COLO829 (cell line): ENCODE results near the gene FBXW10B.
"Not testable (repeated sequence)": the region's sequence is repeated elsewhere in the genome, so short reads cannot be mapped to it uniquely, and the experiment has no call there.

ENCODE experiments used
- DNase-seq: peaks from one replicate; pipeline ENCODE4 v3.0.0; 2012; ENCODE audit warnings: low spot score

FBXW10B gene

DNA sequence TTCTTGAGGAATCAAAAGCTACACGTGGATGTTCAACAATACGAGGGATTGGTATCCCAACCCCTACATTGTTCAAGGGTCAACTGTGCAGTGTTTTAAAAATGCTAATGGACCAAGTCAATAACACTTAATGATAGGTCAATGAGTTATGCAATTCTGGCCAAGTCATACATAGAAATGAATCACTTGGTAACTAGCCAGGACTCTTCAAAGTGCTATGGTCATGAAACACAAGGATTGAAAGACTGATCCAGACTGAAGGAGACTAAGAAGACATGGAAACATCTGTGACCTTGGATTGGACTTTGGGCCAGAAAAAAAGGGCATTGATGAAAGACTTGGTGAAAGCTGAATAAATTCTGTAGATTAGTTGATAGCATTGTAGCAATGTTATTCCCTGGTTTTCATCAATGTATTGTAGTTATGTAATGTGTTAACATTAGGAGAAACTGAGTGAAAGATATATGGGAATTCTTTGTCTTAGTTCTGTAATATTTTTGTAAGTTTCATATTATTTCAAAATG lies 11.5 kb upstream of the FBXW10B start:
- not testable (repeated sequence) for DNase-seq

GRCh38 chr17:15629991-15630390 lies 10.5 kb upstream of the FBXW10B start:
- not testable (repeated sequence) for DNase-seq

DNA sequence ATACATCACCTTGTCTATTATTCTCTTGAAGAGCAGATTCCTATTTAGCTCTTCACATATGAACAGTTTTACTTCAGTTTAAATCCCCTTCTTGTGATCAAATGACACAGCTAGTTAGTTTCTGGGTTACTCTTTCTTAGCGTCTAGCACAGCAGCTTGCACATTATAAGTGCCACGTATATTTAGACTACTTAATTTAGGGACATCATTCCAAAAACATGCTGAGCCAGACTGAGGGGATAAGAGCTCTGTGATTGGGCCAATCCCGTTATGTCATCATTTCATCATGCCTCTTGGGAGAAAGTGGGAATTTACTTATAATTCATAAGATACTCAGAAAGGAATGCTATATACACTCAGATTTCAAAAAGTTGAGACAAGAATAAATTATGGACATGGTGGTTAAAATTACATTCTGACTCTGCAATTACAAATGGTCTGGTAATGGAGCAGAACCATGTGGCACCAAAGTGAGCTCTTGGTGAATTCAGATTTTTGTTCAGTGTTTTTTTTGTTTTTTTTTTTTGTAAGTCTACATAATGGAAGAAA lies 4.2 kb upstream of the FBXW10B start:
- not testable (repeated sequence) for DNase-seq

DNA sequence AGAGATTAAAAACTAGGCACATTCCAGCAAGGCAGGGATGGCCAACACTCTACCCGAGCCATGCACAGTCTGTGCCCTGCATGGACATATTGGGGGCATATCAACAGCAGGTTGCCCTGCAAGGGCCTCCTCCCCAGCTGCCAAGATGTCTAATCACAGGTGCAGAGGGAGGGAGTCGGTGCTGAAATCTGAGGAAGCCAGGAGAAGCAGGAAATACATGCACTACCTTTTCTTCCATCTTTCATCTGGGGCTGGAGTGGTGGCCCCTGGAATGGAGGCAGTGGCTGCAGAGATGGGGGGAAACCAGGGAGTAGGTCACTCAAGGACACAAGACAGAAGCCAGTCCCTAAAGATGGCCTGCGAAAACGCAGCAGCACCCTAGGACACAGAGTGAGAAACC lies 3.8 kb upstream of the FBXW10B start:
- DNase-seq = not testable (repeated sequence)

- DNase-seq = not testable (repeated sequence)
Measured at GRCh38 chr17:15622124-15622523, 2.6 kb upstream of the FBXW10B start.

- DNase-seq = not testable (repeated sequence)
Measured at GRCh38 chr17:15616828-15617227, 2.7 kb downstream of the FBXW10B start.

DNA sequence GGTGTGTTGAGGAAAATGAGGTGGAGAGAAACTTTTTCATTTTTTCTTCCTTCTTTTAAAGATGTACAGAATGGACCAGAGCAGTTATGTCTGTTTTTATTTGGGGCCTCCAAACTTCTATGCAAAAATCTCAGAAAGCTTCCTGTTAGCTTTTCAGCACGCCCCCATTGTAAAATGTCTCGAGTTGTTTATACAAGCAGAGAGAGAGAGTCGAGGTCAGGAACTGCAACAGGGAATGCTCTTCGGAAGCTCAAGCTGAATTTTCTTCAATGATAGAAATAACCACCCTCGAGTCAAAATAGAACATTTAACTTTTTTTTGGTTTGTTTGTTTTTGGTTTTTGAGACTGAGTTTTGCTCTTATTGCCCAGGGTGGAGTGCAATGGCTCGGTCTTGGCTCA lies 3.7 kb downstream of the FBXW10B start:
- DNase-seq = not testable (repeated sequence)

- DNase-seq = not testable (repeated sequence)
Measured at GRCh38 chr17:15613111-15613510, 6.4 kb downstream of the FBXW10B start.

DNA sequence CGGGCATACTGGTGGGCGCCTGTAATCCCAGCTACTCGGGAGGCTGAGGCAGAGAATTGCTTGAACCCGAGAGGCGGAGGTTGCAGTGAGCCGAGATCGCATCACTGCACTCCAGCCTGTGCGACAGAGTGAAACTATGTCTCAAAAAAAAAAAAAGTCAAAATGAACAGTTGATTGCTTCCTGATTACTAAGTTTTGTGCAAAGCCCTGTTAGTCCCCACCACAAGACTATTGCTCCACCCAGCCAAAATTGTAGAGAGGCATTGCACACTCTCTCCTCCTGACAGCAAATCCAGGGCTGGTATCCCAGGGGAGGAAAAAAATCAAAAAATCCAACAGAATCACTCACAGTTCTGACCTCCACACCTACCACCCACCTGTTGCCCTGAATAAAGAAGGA lies 26.5 kb downstream of the FBXW10B start:
- not testable (repeated sequence) for DNase-seq

DNA sequence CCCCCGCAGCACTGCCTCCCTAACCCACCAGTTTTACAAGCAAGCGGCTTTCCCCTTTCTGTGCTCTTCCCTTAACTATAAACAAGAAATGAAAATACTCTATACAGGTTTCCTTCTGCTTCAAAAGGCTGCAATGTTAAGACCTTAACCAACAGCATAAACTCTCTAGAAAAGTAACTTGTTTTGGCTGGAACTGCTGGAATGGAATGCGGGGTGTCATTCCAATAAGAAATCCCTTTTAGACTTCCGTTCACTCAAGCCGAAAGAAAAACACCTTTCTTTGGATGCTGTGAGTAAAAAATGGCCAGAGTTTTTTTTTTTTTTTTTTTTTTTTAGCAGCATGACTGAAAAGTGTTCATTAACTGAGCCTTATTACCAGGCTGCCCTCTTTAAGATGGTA lies 27.5 kb downstream of the FBXW10B start:
- DNase-seq = not testable (repeated sequence)

DNA sequence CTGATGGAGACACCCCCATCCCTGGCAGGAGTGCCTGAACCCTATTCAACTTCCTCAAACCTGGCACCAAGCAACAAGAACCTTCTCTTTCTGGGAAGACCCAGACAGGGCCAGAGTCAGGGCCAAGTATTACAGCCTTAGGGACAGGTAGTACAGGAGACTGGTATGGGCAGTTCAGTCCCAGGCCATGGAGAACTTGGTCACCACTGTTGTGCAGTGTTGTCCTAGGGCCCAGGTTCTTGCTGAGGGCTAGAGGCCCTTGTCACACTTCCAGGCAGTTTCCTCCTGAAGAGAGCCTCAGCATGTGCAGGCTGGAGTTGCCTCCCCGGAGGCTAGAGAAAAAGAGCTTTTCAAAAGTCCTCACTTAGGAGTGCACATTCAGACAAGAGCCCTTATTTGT lies 28.7 kb downstream of the FBXW10B start:
- not testable (repeated sequence) for DNase-seq

DNA sequence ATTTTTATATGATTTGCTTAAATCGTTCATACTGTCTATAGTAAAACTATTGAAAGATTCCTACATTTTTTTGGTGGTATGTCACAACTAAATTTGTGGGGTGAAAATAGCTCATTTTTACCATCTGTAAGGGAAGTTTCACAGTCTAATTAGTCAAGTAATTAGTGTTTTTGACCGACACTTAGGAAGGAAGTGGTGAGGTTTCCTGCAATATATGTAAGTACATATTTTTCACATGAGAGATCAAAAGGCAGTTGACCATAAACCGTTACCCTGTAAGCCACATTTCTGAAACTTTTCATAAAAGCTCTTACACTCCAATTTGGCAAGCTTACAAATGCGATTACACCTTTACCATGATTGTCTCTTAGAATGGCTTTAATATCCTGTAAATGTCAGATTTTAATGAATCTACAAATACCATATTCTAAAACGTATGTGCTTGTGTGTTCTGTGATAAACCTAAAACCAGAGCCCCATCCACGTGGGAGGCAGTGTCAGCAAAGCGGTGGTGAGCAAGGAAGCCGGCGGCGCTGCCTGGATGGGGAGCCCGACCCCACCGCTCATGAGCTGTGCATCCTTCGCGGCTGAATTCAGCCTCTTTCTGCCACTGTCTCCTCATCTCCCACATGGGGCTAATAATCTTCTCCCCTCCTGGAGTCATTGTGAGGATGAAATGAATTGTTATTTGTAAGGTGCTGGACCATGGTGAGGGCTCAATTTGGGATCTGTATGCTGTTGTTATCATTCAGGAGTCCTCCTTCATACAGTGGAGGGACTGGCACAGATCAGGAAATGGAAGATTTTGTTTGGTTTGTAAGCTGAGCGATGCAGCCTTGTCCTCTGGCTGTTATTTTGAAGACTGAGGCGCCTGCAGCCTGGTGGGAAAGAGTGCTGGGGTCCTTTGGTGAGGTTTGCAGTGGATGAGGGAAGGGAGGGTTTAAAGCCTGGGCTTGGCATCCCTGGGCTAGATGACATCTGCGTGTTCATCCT lies 29.7 kb downstream of the FBXW10B start:
- DNase-seq = not testable (repeated sequence)

DNA sequence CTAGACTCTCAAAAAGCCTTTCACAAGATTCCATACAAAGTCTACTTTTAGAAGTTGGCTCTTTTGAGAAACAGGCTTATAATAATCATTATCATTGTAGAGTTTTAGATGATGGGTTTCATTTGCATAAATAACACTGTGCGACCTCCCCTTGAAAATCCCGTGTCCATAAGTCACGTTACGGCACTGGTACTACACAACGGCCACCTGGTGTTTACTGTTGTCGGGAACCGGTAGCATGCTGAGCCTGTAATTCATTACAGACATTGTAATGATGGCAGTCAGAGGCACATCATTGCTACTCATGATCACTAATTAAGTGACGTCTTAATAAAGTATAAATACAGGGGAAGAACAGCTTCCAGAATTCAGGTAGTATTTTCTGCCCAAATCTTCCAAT lies 31.5 kb downstream of the FBXW10B start:
- not testable (repeated sequence) for DNase-seq

DNA sequence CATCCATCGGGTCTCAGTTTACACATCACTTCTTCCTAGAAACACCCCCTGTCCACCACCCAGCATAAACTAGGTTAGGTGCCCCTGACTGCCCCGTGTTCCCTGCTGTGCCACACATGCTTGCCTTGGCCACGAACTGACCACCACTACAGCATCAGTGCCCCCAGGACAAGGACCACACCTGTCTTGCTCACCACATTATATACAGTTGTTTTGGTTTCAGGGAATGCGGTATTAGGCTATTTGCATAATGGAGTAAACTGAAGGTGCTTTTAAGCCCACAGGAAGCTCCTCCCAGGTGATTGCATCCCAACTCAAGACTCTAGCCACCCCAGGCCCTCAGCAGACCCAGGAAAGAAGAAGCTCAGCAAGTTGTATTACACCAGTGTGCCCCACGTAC lies 36.2 kb downstream of the FBXW10B start:
- DNase-seq = not testable (repeated sequence)

DNA sequence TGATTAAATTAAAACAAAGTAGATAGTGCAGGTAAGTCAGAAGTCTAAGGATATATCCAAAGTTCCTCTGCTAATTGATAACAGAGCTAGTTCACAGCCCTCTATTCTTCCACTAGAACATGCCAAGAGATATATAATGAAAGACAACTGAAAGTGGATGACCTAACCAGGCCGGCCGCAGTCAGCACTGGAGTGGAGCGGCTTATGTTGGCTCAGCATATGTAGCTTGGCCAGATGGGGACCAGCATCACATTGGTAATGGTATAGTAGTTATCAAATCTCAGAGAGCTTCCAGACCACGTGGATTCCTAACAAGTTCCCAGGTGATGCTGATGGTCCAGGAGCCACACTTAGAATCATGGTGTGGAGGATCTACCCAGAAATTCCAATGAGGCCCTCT lies 38.0 kb downstream of the FBXW10B start:
- DNase-seq = not testable (repeated sequence)

GRCh38 chr17:15576848-15577247 lies 42.7 kb downstream of the FBXW10B start:
- not testable (repeated sequence) for DNase-seq

DNA sequence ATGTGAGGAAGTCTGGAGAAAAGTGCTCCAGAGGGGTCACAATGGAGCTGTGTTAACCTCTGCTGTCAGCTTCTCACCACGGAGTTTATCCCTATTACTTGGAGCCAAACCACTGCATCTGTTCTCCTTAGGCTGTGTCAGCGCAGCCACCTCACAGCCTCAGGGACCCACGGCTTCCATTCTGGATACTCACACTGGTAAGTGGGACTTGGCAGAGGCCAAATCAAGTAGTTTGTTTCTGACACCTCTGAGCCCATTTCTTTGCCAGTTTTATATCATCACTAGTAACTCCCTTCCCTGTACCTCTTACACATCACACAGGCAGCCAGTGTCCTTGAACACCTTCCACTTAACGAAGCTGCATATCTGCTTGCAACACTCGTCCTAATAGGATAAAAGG lies 44.8 kb downstream of the FBXW10B start:
- not testable (repeated sequence) for DNase-seq

DNA sequence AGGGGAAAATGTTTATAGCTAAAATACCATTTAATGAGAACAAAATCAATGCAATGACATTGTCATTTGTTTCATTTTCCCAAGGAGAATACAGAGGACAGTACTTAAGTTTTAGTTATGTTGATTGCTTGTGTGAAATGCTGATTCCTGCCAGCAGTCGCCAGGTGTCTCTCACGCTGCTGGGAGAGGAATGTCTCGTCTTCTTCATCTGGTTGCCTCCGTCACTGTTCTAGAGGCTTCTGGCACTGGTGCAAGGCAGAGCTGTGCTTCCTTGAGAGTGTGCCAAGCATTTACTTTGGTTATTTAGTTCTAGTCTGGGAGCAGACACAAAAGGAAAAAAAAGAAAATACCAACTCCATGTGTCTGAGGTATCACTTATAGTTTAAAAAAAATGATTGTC lies 45.6 kb downstream of the FBXW10B start:
- DNase-seq = not testable (repeated sequence)
